Adrenal gland (tissue), 5 donors: ENCODE measurements around the gene COLGALT1.

Source experiments
- POLR2A ChIP-seq, 2 donors: fragments of 450-650 bp; IDR thresholded peaks; one replicate each; pipeline ENCODE4 v1.6.1; 2017; ENCODE audit warnings: antibody characterized with exemption in 2 of 2, mild to moderate bottlenecking in 2 of 2, moderate library complexity in 1 of 2
- TF ChIP-seq, protein P1 (sequence below), 6 experiments: fragments of 450-650 bp in 4 of 6; fragments of 200-600 bp in 2 of 6; sonication (generic) in 1 of 6; IDR thresholded peaks; 1 replicate in 5 of 6; 2 replicates in 1 of 6; pipeline versions ENCODE4 v1.5.1 to v1.8.0; 2016 to 2021; ENCODE audit warnings: antibody characterized with exemption in 6 of 6, mild to moderate bottlenecking in 2 of 6, moderate library complexity in 1 of 6
- donor health status: DM: no; HTN: no; CAD: no.

DNA sequence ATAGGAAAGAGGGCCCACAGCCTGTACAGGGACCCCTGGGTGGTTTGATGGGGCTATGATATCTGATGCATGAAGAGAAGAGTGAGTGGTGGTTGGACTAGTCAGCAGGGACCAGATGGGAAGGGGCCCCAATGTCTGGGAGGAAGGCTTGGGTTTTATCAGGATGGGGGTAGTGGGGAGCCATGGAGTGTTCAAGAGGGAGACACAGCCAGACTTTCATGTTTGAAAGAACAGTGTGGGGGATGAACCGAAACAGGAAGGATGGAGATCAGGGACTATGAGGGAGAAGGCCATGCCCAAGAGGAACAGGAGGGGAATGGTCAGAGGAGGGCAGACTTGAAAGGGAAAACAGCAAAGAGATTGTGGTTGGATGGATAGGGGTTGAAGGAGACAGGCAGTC lies 69.6 kb downstream of the COLGALT1 start:
- TF ChIP-seq, protein P1, sequence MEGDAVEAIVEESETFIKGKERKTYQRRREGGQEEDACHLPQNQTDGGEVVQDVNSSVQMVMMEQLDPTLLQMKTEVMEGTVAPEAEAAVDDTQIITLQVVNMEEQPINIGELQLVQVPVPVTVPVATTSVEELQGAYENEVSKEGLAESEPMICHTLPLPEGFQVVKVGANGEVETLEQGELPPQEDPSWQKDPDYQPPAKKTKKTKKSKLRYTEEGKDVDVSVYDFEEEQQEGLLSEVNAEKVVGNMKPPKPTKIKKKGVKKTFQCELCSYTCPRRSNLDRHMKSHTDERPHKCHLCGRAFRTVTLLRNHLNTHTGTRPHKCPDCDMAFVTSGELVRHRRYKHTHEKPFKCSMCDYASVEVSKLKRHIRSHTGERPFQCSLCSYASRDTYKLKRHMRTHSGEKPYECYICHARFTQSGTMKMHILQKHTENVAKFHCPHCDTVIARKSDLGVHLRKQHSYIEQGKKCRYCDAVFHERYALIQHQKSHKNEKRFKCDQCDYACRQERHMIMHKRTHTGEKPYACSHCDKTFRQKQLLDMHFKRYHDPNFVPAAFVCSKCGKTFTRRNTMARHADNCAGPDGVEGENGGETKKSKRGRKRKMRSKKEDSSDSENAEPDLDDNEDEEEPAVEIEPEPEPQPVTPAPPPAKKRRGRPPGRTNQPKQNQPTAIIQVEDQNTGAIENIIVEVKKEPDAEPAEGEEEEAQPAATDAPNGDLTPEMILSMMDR (IDR thresholded peaks at IDR 0.05) = no peak
- TF ChIP-seq POLR2A (IDR thresholded peaks at IDR 0.05) = no peak
